ENCODE data around the gene RGS13.

The RGS13 gene

DNA sequence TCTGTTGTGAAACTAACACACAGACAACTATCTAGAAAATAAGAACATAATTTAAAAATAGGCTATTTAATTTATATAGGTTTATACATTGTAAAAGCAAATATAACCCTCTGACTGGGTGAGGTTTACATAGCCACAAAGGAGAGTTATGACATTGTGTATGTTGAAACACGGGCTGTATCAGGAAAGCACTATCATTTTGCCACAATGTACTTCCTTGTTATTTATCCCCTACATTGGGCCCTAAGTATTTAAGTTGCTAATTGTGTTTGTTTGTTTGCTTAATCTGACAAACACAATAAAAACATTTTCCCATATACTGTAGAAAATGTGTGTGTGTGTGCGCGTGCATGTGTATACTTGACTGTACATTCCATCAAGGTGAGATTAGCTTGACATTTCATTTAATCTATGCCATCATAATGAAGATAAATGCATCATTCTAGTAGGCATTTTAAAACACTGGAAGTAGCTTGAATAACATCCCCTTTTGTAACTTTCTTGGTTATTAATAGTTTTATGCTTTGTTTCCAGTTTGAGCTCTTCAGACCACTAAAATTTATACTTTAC lies 72.1 kb downstream of the RGS13 start:
- no peak overlapping the region for H3K4me3 ChIP-seq (ENCODE audit: low read length)
- no peak for DNase-seq (ENCODE audit: low read depth)
- TF ChIP-seq, protein P1, sequence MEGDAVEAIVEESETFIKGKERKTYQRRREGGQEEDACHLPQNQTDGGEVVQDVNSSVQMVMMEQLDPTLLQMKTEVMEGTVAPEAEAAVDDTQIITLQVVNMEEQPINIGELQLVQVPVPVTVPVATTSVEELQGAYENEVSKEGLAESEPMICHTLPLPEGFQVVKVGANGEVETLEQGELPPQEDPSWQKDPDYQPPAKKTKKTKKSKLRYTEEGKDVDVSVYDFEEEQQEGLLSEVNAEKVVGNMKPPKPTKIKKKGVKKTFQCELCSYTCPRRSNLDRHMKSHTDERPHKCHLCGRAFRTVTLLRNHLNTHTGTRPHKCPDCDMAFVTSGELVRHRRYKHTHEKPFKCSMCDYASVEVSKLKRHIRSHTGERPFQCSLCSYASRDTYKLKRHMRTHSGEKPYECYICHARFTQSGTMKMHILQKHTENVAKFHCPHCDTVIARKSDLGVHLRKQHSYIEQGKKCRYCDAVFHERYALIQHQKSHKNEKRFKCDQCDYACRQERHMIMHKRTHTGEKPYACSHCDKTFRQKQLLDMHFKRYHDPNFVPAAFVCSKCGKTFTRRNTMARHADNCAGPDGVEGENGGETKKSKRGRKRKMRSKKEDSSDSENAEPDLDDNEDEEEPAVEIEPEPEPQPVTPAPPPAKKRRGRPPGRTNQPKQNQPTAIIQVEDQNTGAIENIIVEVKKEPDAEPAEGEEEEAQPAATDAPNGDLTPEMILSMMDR (conservative IDR thresholded peaks at IDR 0.05; ENCODE audit: low read length): no peak

DNA sequence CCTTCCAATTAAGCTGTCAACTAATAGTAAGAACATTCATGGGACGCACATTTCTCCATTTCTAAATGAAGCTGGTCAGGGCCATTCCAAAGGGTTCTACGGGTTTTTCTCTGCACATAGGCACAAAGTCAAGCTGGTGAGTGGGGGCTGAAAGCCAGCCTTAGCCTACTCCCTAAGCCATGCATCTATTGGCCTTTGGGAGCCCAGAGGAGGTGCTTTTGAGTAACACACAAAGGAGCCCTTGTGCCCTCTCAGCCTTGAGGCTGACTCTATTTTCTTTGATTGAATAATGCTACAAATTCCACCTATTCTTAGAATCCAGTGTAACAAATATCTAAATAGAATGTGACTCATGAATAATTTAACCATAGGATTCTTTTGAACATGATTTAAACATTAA lies 73.6 kb downstream of the RGS13 start:
- DNase-seq (ENCODE audit: low read depth): no peak
- TF ChIP-seq, protein P1 (conservative IDR thresholded peaks at IDR 0.05; ENCODE audit: low read length): no peak
- no peak overlapping the region for H3K4me3 ChIP-seq (ENCODE audit: low read length)
